SK-N-DZ (cell line): ENCODE results near the gene RBM8A.

ENCODE experiments used
- DNase-seq: peaks from one replicate; pipeline ENCODE4 v3.0.0-alpha.2; 2015; ENCODE audit warnings: low spot score

RBM8A gene

GRCh38 chr1:145884675-145885074, 42.6 kb downstream of the RBM8A start:
- no peak for DNase-seq

- DNase-seq, result no peak
These were observed 47.5 kb downstream of the RBM8A start for GRCh38 chr1:145879775-145880174.

- DNase-seq, result no peak
These were observed 48.6 kb downstream of the RBM8A start for GRCh38 chr1:145878724-145879123.

- no peak for DNase-seq
These were observed 49.3 kb downstream of the RBM8A start for GRCh38 chr1:145877923-145878486.

GRCh38 chr1:145874646-145875045, 52.6 kb downstream of the RBM8A start:
- no peak for DNase-seq

- DNase-seq, result peak; percentile 80
These were observed 55.0 kb downstream of the RBM8A start for GRCh38 chr1:145871994-145872924.
